Sigmoid colon (tissue), 4 donors: ENCODE measurements around the gene PRR15L.
"Not testable (repeated sequence)": the region's sequence is repeated elsewhere in the genome, so short reads cannot be mapped to it uniquely, and the experiment has no call there.

ENCODE experiments used
- CTCF ChIP-seq, 4 experiments: fragments of 450-650 bp in 3 of 4; fragments of 200-600 bp in 1 of 4; IDR thresholded peaks; one replicate each; pipeline ENCODE4 v1.5.1; 2016 to 2019; ENCODE audit warnings: antibody characterized with exemption in 4 of 4, mild to moderate bottlenecking in 3 of 4, moderate library complexity in 2 of 4
- POLR2AphosphoS5 ChIP-seq, 4 donors: sonication (generic); formaldehyde crosslinking; IDR thresholded peaks; one replicate each; pipeline ENCODE4 v1.6.1; 2017; ENCODE audit warnings: antibody characterized with exemption in 4 of 4

- TF ChIP-seq CTCF, POLR2AphosphoS5 (IDR thresholded peaks at IDR 0.05): not testable (repeated sequence)
Measured at GRCh38 chr17:47935468-47935867, 22.2 kb downstream of the PRR15L start.
